IPS-18c (cell line): Measurements from ENCODE around the gene TMEM181.

Experiments
- H3K4me3 ChIP-seq: 2 replicates; pipeline ENCODE4 v1.7.0; 2013; ENCODE audit warnings: low read depth, mild to moderate bottlenecking, low read length, moderate library complexity; ENCODE audit not compliant: insufficient read depth
- H3K9me3 ChIP-seq: one replicate; pipeline ENCODE4 v1.6.1; 2013; ENCODE audit warnings: mild to moderate bottlenecking, low read length, moderate library complexity; ENCODE audit not compliant: control insufficient read depth, insufficient read depth

Gene TMEM181

GRCh38 chr6:158557927-158558326 is 2.0 kb upstream of the TMEM181 start:
- Histone ChIP-seq H3K9me3 (peaks cover 5% of the 10 kb centered on the region), H3K4me3 (no peak overlapping the region)

GRCh38 chr6:158558415-158559306 is 1.2 kb upstream of the TMEM181 start:
- H3K4me3 ChIP-seq: no peak overlapping the region; the same call in 1 of the 2 replicates
- peaks cover 5% of the 10 kb centered on the region for H3K9me3 ChIP-seq

GRCh38 chr6:158559338-158559894 is 475 bp upstream of the TMEM181 start:
- Histone ChIP-seq H3K4me3 (peak overlapping the region; percentile 84), H3K9me3 (peaks cover 5% of the 10 kb centered on the region)

GRCh38 chr6:158560836-158561320 is 987 bp downstream of the TMEM181 start:
- peak overlapping the region; percentile 84 for H3K4me3 ChIP-seq

GRCh38 chr6:158561321-158561884 is 1.5 kb downstream of the TMEM181 start:
- peaks cover 5% of the 10 kb centered on the region for H3K9me3 ChIP-seq
- H3K4me3 ChIP-seq: peak overlapping the region; percentile 84

More at GRCh38 chr6:158560836-158561320, 987 bp downstream of the TMEM181 start:
- peaks cover 5% of the 10 kb centered on the region for H3K9me3 ChIP-seq

GRCh38 chr6:158561938-158562337 is 2.0 kb downstream of the TMEM181 start:
- peaks cover 5% of the 10 kb centered on the region for H3K9me3 ChIP-seq
- H3K4me3 ChIP-seq: no peak overlapping the region

GRCh38 chr6:158564243-158565121 is 4.6 kb downstream of the TMEM181 start:
- H3K4me3 ChIP-seq: no peak overlapping the region
- H3K9me3 ChIP-seq: peaks cover 3% of the 10 kb centered on the region

GRCh38 chr6:158565122-158565429 is 5.2 kb downstream of the TMEM181 start:
- peaks cover 2% of the 10 kb centered on the region for H3K9me3 ChIP-seq
- H3K4me3 ChIP-seq: no peak overlapping the region

GRCh38 chr6:158565482-158566040 is 5.7 kb downstream of the TMEM181 start:
- peaks cover 2% of the 10 kb centered on the region for H3K9me3 ChIP-seq
- no peak overlapping the region for H3K4me3 ChIP-seq

- Histone ChIP-seq H3K9me3 (no peaks in the 10 kb centered on the region), H3K4me3 (no peak overlapping the region)
These were observed 6.4 kb downstream of the TMEM181 start for GRCh38 chr6:158566207-158566818.

GRCh38 chr6:158567152-158567551 is 7.3 kb downstream of the TMEM181 start:
- H3K4me3 ChIP-seq: no peak overlapping the region

GRCh38 chr6:158567871-158568401 is 8.0 kb downstream of the TMEM181 start:
- H3K4me3 ChIP-seq: no peak overlapping the region
- no peaks in the 10 kb centered on the region for H3K9me3 ChIP-seq

More at GRCh38 chr6:158567152-158567551, 7.3 kb downstream of the TMEM181 start:
- no peaks in the 10 kb centered on the region for H3K9me3 ChIP-seq

- H3K9me3 ChIP-seq: no peaks in the 10 kb centered on the region
These were observed 8.7 kb downstream of the TMEM181 start for GRCh38 chr6:158568549-158568948.

GRCh38 chr6:158569036-158569435 is 9.1 kb downstream of the TMEM181 start:
- Histone ChIP-seq H3K9me3 (no peaks in the 10 kb centered on the region), H3K4me3 (no peak overlapping the region)

More at GRCh38 chr6:158568549-158568948, 8.7 kb downstream of the TMEM181 start:
- no peak overlapping the region for H3K4me3 ChIP-seq

GRCh38 chr6:158570681-158570962 is 10.7 kb downstream of the TMEM181 start:
- Histone ChIP-seq H3K9me3 (no peaks in the 10 kb centered on the region), H3K4me3 (no peak overlapping the region)

GRCh38 chr6:158571826-158572652 is 12.1 kb downstream of the TMEM181 start:
- Histone ChIP-seq H3K4me3 (no peak overlapping the region), H3K9me3 (no peaks in the 10 kb centered on the region)
